Stimulated activated CD4-positive, alpha-beta T cell treated with anti-CD3 and anti-CD28 coated beads, Interleukin-2, amount 100 ng/mL, for 48 hours (primary cell): ENCODE measurements around the gene IGDCC3.
"Not testable (repeated sequence)": the region's sequence is repeated elsewhere in the genome, so short reads cannot be mapped to it uniquely, and the experiment has no call there.

Experiments used
- DNase-seq, 2 donors: peaks; one replicate each; pipeline ENCODE4 v3.0.0-alpha.2; 2020

Gene IGDCC3

GRCh38 chr15:65368302-65369211 is 9.2 kb downstream of the IGDCC3 start:
- DNase-seq = no peak

- no peak for DNase-seq
Observed at GRCh38 chr15:65366122-65366892, 11.5 kb downstream of the IGDCC3 start.

GRCh38 chr15:65365229-65365628 is 12.6 kb downstream of the IGDCC3 start:
- DNase-seq = no peak

GRCh38 chr15:65363766-65364165 is 14.0 kb downstream of the IGDCC3 start:
- DNase-seq = no peak

GRCh38 chr15:65363306-65363705 is 14.5 kb downstream of the IGDCC3 start:
- no peak for DNase-seq

- DNase-seq = no peak
Observed at GRCh38 chr15:65362491-65362890, 15.3 kb downstream of the IGDCC3 start.

- no peak for DNase-seq
Observed at GRCh38 chr15:65361708-65362459, 15.9 kb downstream of the IGDCC3 start.

GRCh38 chr15:65360506-65360905 is 17.3 kb downstream of the IGDCC3 start:
- no peak for DNase-seq

GRCh38 chr15:65355988-65356353 is 21.8 kb downstream of the IGDCC3 start:
- DNase-seq = no peak

- peak in 1 of 2 donors; percentile 2 for DNase-seq
Observed at GRCh38 chr15:65355173-65355987, 22.4 kb downstream of the IGDCC3 start.

- DNase-seq = no peak
Observed at GRCh38 chr15:65354835-65355172, 23.0 kb downstream of the IGDCC3 start.

GRCh38 chr15:65351972-65352371 is 25.8 kb downstream of the IGDCC3 start:
- DNase-seq = not testable (repeated sequence)

GRCh38 chr15:65349338-65349737 is 28.5 kb downstream of the IGDCC3 start:
- no peak for DNase-seq

- DNase-seq = not testable (repeated sequence)
Observed at GRCh38 chr15:65347756-65348155, 30.0 kb downstream of the IGDCC3 start.

- no peak for DNase-seq
Observed at GRCh38 chr15:65346856-65347598, 30.8 kb downstream of the IGDCC3 start.

GRCh38 chr15:65344914-65345275 is 32.9 kb downstream of the IGDCC3 start:
- no peak for DNase-seq

- no peak for DNase-seq
Observed at GRCh38 chr15:65344214-65344913, 33.4 kb downstream of the IGDCC3 start.

GRCh38 chr15:65343374-65343981 is 34.3 kb downstream of the IGDCC3 start:
- DNase-seq = no peak

GRCh38 chr15:65342493-65342892 is 35.3 kb downstream of the IGDCC3 start:
- DNase-seq = no peak

GRCh38 chr15:65339920-65340319 is 37.9 kb downstream of the IGDCC3 start:
- no peak for DNase-seq

- DNase-seq = no peak
Observed at GRCh38 chr15:65339416-65339815, 38.4 kb downstream of the IGDCC3 start.
